Measurements from ENCODE around the gene DENND1A. TPM values are rescaled to one million over a fixed set of nuclear protein-coding genes. Genes with fewer than 3 reads are reported as not detected.

Gene DENND1A
- total RNA-seq, 1 donor from 2014 or later: 37.3 TPM

DNA sequence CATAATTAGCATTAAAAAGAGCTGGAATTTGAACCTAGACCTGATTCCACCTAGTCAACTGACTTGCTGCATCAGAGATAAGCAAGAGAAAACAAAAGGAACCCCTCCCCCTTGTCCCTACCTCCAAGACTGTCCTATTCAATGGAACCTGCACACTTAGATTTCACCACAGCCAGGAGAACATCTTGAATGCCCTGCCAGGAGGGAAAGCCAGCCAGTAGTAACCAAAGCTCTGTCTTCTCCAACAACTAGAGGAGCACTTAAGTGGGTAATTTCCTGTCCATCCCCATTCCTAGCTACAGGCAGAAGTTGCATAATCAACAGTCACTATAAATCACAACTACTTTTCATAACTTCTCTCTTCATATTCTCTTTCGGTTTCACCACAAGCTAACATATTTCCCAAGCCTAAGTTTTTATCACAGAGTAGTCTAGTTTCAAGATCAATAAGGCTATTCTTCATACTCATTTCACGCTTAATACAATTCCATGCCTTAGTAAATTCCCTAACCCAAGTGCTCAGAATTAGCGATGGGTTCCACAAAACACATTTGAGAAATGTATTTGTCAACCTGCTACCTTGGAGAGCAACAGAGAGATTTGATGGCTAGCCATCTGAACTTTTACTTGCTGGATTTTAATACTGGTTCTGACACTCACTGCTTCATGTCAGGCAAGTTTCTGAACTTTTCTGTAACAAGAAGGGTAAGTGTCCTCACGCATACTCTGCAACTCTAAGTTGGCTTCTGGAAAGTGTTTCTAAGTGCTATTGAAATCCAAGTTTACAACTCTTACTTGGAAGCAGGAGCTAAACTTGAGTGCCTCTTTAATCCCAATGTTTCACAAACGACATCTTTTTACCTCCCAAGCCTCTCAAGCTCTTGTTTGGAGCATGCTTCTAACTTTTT, 2.0 kb downstream of the DENND1A start:
- TF ChIP-seq, protein P1, sequence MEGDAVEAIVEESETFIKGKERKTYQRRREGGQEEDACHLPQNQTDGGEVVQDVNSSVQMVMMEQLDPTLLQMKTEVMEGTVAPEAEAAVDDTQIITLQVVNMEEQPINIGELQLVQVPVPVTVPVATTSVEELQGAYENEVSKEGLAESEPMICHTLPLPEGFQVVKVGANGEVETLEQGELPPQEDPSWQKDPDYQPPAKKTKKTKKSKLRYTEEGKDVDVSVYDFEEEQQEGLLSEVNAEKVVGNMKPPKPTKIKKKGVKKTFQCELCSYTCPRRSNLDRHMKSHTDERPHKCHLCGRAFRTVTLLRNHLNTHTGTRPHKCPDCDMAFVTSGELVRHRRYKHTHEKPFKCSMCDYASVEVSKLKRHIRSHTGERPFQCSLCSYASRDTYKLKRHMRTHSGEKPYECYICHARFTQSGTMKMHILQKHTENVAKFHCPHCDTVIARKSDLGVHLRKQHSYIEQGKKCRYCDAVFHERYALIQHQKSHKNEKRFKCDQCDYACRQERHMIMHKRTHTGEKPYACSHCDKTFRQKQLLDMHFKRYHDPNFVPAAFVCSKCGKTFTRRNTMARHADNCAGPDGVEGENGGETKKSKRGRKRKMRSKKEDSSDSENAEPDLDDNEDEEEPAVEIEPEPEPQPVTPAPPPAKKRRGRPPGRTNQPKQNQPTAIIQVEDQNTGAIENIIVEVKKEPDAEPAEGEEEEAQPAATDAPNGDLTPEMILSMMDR (IDR thresholded peaks at IDR 0.05): no peak
- H3K27ac ChIP-seq: no peak overlapping the region
- no peaks in the 10 kb centered on the region for H3K27me3 ChIP-seq
- intact Hi-C loops (cut with DNase I): loop anchor here (10.0 kb wide), 2 partner anchors 487 to 1663 kb away; partner anchors contain the start of genes MRRF, PSMB7 and RBM18
- H3K9me3 ChIP-seq: no peaks in the 10 kb centered on the region
- H3K4me3 ChIP-seq: peak overlapping the region in 1 of 2 donors; percentile 95
- no peak for DNase-seq (ENCODE audit: low spot score in 2 of 2)
- peaks cover 2 to 6% of the 10 kb centered on the region in 2 donors for H3K4me1 ChIP-seq
- H3K36me3 ChIP-seq: no peaks in the 10 kb centered on the region

DNA sequence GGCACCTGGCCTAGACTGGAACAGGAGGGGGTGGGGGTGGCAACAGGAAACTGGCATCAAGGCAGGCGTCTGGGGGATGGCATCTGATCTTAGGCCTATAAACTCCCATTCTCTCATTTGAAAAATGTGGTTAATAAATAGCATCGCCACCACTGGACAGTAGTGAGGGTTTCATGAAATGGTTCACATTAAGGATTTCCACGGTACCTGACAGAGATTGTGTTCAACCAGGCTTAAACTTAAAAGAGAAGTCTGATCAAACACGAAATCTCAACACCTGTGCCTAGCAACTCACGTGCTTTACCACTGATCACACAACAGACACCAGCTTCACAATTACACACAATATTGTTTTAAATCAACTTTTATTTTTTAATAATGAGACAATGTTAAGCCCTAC, 3.0 kb downstream of the DENND1A start:
- H3K9me3 ChIP-seq: no peaks in the 10 kb centered on the region
- no peaks in the 10 kb centered on the region for H3K36me3 ChIP-seq
- peaks cover 2 to 6% of the 10 kb centered on the region in 2 donors for H3K4me1 ChIP-seq
- no peak overlapping the region for H3K4me3 ChIP-seq
- no peak for DNase-seq (ENCODE audit: low spot score in 2 of 2)
- TF ChIP-seq, protein P1 (IDR thresholded peaks at IDR 0.05): no peak
- H3K27ac ChIP-seq: no peak overlapping the region
- no peaks in the 10 kb centered on the region for H3K27me3 ChIP-seq
- intact Hi-C loops (cut with DNase I): loop anchor here (10.0 kb wide), 2 partner anchors 488 to 1662 kb away; partner anchors contain the start of genes MRRF, PSMB7 and RBM18

DNA sequence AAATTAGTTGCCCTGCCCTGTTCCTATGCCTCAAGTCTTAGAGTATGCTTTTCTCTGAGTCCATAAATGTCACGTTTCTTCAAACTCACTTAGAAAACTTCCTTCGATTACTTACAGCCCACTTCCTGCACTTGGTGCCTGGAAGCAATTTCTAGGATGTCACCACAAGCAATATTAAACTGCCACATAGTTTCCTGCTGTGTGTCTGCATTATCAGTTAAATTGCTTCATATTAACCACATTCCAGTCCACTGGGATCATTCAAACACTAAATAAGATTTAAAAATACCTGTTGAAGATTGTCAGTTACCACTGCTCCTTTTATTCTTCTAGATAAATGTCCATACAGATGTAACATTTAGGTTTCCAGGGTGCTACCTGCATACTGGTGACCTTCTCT, 4.1 kb downstream of the DENND1A start:
- H3K4me3 ChIP-seq: no peak overlapping the region
- no peak for DNase-seq (ENCODE audit: low spot score in 2 of 2)
- TF ChIP-seq, protein P1 (IDR thresholded peaks at IDR 0.05): no peak
- intact Hi-C loops (cut with DNase I): loop anchor here (10.0 kb wide), 2 partner anchors 489 to 1661 kb away; partner anchors contain the start of genes MRRF, PSMB7 and RBM18
- H3K9me3 ChIP-seq: no peaks in the 10 kb centered on the region
- H3K27ac ChIP-seq: no peak overlapping the region
- peaks cover 2 to 6% of the 10 kb centered on the region in 2 donors for H3K4me1 ChIP-seq
- H3K27me3 ChIP-seq: no peaks in the 10 kb centered on the region
- H3K36me3 ChIP-seq: no peaks in the 10 kb centered on the region

DNA sequence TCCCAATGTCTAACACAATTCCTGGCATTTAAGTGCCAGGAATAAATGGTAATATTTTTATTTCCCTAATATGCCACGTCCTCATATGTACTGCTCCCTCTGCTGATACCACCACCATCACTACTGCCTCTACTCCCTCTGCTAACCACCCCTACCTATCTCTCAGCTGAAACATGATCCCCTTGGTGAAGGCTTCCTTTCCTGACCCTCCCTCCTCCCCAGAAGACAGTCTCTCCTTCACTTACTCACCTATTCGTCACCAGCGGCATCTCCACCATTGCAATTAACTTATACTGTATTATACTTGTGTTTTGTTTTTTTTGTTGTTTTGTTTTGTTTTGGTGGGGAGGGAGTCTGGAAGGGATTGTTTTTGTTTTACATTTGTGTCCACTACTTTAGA, 4.8 kb downstream of the DENND1A start:
- Histone ChIP-seq H3K27ac (no peak overlapping the region), H3K27me3 (no peaks in the 10 kb centered on the region), H3K4me1 (peaks cover 2 to 6% of the 10 kb centered on the region in 2 donors), H3K36me3 (no peaks in the 10 kb centered on the region), H3K4me3 (no peak overlapping the region), H3K9me3 (no peaks in the 10 kb centered on the region)
- intact Hi-C loops (cut with DNase I): loop anchor here (10.0 kb wide), 2 partner anchors 490 to 1660 kb away; partner anchors contain the start of genes MRRF, PSMB7 and RBM18
- DNase-seq (ENCODE audit: low spot score in 2 of 2): no peak
- TF ChIP-seq, protein P1 (IDR thresholded peaks at IDR 0.05): no peak

DNA sequence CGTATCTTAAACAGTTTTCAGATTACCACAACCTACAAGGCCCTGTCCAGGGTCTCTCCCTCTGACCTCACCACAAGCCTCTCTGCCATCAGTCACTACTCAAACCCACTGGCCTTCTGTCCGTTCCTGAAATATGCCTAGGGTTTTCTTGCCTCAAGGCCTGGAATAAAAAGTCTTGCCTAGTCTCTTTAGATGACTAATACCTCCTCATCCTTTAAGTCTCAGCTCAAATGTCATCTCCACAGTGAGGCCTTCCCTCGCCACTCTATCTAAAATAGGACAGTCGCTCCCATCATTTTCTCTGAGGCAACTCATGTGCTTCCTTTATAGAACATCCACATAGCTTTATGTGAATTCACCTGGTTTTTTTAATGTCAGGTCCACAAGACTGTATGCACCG, 5.2 kb downstream of the DENND1A start:
- Histone ChIP-seq H3K4me3 (no peak overlapping the region), H3K36me3 (no peaks in the 10 kb centered on the region), H3K27ac (no peak overlapping the region), H3K4me1 (peaks cover 2 to 6% of the 10 kb centered on the region in 2 donors), H3K27me3 (no peaks in the 10 kb centered on the region), H3K9me3 (no peaks in the 10 kb centered on the region)
- intact Hi-C loops (cut with DNase I): loop anchor here (10.0 kb wide), 2 partner anchors 490 to 1660 kb away; partner anchors contain the start of genes MRRF, PSMB7 and RBM18
- DNase-seq (ENCODE audit: low spot score in 2 of 2): no peak
- TF ChIP-seq, protein P1 (IDR thresholded peaks at IDR 0.05): no peak

Measured in ascending aorta (tissue), 2 donors.